ES-I3 (cell line): Measurements from ENCODE around the gene CYP2W1.
A peak's percentile ranks its signal among the peaks of the same experiment; 100 is the strongest.

Source experiments
- H3K36me3 ChIP-seq: 2 replicates; pipeline ENCODE4 v1.6.1; 2013; ENCODE audit warnings: mild to moderate bottlenecking, low read length, control low read depth, moderate library complexity; ENCODE audit not compliant: insufficient read depth
- H3K4me1 ChIP-seq: 2 replicates; pipeline ENCODE4 v1.6.1; 2013; ENCODE audit warnings: mild to moderate bottlenecking, control low read depth, low read length; ENCODE audit not compliant: insufficient read depth
- H3K9ac ChIP-seq: 2 replicates; pipeline ENCODE4 v1.6.1; 2013; ENCODE audit warnings: low read depth, mild to moderate bottlenecking, low read length, moderate library complexity
- H3K9me3 ChIP-seq: 2 replicates; pipeline ENCODE4 v1.6.1; 2013; ENCODE audit warnings: mild to moderate bottlenecking, low read length, moderate library complexity; ENCODE audit not compliant: control insufficient read depth, insufficient read depth

Gene CYP2W1

GRCh38 chr7:1022801-1023465 is 40.0 kb downstream of the CYP2W1 start:
- H3K9ac ChIP-seq: no peak overlapping the region
- H3K4me1 ChIP-seq: no peaks in the 10 kb centered on the region
- no peaks in the 10 kb centered on the region for H3K36me3 ChIP-seq
- H3K9me3 ChIP-seq: no peaks in the 10 kb centered on the region

GRCh38 chr7:1024331-1024841 is 41.4 kb downstream of the CYP2W1 start:
- no peaks in the 10 kb centered on the region for H3K36me3 ChIP-seq
- H3K9me3 ChIP-seq: no peaks in the 10 kb centered on the region
- H3K4me1 ChIP-seq: peaks cover 5% of the 10 kb centered on the region; the same call in 1 of the 2 replicates
- no peak overlapping the region for H3K9ac ChIP-seq

DNA sequence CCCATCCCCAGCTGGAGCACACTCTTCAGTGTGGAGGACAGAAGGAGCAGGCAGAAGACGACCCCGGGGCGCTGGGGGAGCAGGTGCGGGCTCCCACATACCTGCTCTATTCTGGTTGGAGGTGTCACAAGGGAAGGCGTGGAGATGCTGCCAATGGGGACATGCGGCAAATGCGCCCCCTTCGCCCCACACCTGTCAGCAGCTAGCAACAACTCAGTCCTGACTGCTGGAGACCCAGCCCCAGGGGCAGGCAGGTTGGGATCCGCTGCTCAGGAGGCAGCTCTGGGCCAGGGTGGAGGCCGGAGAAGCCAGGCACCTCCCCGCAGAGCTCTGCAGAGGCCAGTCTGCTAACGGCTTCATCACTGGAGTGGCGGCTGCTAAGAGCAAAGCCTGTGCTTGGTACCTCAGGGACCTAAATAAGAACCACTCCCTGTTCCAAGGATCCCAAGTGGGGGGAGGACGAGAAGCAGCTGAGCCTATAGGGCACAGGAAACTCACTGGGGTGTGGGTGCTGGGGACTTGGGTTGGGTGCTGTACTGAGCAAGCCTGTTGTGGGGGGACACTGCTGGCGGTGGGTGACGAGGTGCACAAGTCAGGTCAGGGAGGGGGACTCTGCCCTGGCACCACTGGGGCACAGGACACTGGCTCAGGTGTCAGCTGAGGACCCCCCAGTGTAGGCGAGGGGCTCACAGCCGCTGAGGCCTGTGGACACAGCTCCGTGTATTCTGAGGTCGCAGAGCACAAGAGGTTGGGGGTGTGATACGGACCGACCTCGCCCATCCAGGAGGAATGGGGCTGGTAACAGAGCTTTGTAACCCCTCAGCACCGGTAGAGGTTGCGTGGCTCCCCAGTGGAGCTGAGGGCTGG is 42.1 kb downstream of the CYP2W1 start:
- no peak overlapping the region for H3K9ac ChIP-seq
- no peaks in the 10 kb centered on the region for H3K36me3 ChIP-seq
- H3K4me1 ChIP-seq: peaks cover 5% of the 10 kb centered on the region; the same call in 1 of the 2 replicates
- H3K9me3 ChIP-seq: no peaks in the 10 kb centered on the region

GRCh38 chr7:1025743-1026581 is 43.0 kb downstream of the CYP2W1 start:
- no peaks in the 10 kb centered on the region for H3K9me3 ChIP-seq
- H3K9ac ChIP-seq: no peak overlapping the region
- H3K36me3 ChIP-seq: no peaks in the 10 kb centered on the region
- peaks cover 5% of the 10 kb centered on the region; the same call in 1 of the 2 replicates for H3K4me1 ChIP-seq

- peaks cover 5% of the 10 kb centered on the region; the same call in 1 of the 2 replicates for H3K4me1 ChIP-seq
- H3K9ac ChIP-seq: peak overlapping the region; percentile 70; the same call in 1 of the 2 replicates
- H3K36me3 ChIP-seq: no peaks in the 10 kb centered on the region
Measured at GRCh38 chr7:1026721-1027161, 43.8 kb downstream of the CYP2W1 start.

DNA sequence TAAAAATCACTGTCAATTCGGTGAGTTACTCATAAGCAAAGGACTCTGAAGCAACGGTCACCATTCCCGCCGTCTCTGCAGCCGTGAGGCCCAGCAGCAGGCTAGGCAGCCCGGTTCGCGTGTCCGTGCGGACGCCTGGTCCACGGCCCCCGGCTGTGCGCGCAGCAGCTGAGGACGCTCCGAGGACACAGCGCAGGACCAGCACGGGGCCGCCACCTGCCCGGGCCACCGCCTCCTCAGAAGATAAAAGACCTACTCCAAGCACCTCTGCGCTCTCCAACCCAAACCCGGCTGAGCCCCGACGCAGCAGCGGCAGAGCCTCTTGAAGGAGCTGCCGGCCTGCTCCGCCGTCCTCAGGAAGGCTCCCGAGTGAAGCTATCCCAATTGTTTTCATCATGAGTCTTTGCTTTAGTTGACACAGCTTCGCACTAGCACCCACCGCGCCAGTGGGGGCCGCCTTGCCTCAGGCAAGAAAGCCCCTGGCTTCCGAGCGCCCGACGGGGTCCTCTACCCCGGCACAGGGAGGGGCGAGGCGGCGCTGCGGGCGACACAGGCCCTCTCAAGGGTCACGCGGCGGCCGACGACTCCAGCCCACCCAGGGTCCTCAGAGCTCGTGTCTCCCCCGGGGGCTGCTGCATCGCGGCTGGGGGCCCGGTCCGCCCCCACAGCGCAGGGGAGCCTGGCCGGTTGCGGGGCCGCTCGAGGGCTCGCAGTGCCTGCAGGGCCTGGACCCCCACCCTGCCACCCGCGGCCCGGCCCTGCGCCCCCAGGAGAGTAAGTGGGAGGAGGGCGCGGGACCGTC is 44.5 kb downstream of the CYP2W1 start:
- Histone ChIP-seq H3K36me3 (no peaks in the 10 kb centered on the region), H3K4me1 (peaks cover 5% of the 10 kb centered on the region; the same call in 1 of the 2 replicates), H3K9me3 (no peaks in the 10 kb centered on the region), H3K9ac (peak overlapping the region; percentile 70)

More at GRCh38 chr7:1026721-1027161, 43.8 kb downstream of the CYP2W1 start:
- no peaks in the 10 kb centered on the region for H3K9me3 ChIP-seq

DNA sequence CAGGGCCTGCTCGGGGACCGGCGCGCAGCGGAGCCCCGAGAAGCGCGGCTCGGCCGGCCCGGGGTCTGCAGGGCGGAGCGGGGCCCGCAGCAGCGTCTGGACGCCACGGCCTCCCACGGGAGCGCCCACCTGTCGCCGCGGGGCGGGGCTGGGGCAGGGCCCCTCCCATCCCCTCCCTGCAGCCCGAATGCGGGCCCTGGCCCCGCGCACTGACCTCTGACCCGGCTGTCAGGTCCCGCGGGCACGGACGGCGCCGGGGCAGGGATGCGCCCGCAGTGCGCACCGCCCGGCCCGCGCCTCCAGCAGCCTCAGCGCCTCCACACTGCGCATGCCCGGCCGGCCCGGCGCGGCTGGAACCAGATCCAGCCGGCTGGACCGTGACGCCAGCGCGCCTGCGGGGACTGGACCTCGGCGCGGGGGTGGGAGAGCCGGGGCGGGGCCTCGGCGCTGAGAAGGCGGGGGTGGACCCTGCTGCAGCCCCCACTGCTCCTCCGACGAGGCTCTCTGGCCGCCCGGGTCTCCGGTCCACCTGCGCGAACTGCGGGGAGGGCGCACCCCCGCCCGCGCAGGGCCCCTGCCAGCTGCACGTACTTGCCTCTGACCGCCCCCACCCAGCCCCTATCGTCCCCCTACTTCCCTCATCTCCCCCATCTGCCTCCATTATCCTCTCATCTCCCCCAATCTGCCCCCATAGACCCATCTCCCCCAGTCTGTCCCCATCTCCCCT is 45.2 kb downstream of the CYP2W1 start:
- no peaks in the 10 kb centered on the region for H3K36me3 ChIP-seq
- peak overlapping the region; percentile 70; the same call in 1 of the 2 replicates for H3K9ac ChIP-seq
- no peaks in the 10 kb centered on the region for H3K9me3 ChIP-seq
- peaks cover 5% of the 10 kb centered on the region; the same call in 1 of the 2 replicates for H3K4me1 ChIP-seq

- Histone ChIP-seq H3K9ac (peak overlapping the region; percentile 70; the same call in 1 of the 2 replicates), H3K4me1 (peaks cover 5% of the 10 kb centered on the region; the same call in 1 of the 2 replicates), H3K9me3 (no peaks in the 10 kb centered on the region), H3K36me3 (no peaks in the 10 kb centered on the region)
Measured at GRCh38 chr7:1028775-1029636, 46.0 kb downstream of the CYP2W1 start.

- Histone ChIP-seq H3K9ac (no peak overlapping the region), H3K4me1 (peaks cover 5% of the 10 kb centered on the region; the same call in 1 of the 2 replicates), H3K9me3 (no peaks in the 10 kb centered on the region), H3K36me3 (no peaks in the 10 kb centered on the region)
Measured at GRCh38 chr7:1029637-1030443, 46.9 kb downstream of the CYP2W1 start.

GRCh38 chr7:1030444-1031070 is 47.6 kb downstream of the CYP2W1 start:
- Histone ChIP-seq H3K36me3 (no peaks in the 10 kb centered on the region), H3K9ac (no peak overlapping the region), H3K9me3 (no peaks in the 10 kb centered on the region), H3K4me1 (peaks cover 5% of the 10 kb centered on the region; the same call in 1 of the 2 replicates)
